Measurements from ENCODE around the gene SERINC4.

DNA sequence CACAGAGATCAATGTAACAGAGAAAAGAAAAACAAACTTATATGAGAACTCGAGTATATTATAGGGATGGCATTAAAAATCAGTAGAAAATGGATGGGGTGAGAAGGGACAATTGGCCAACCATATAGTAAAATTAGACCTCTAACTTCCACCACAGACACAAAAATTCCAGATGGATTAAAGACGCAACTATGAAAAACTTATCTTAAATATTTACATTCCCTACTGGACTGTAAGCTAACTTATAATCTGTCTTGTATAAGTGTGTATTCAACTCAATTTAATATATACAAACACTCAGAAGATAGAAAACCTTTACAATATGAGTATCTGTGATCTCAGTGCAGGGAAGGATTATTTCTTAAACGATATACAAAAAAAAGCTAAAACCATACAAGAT is 21.5 kb upstream of the SERINC4 start:
- TF ChIP-seq, protein P1, sequence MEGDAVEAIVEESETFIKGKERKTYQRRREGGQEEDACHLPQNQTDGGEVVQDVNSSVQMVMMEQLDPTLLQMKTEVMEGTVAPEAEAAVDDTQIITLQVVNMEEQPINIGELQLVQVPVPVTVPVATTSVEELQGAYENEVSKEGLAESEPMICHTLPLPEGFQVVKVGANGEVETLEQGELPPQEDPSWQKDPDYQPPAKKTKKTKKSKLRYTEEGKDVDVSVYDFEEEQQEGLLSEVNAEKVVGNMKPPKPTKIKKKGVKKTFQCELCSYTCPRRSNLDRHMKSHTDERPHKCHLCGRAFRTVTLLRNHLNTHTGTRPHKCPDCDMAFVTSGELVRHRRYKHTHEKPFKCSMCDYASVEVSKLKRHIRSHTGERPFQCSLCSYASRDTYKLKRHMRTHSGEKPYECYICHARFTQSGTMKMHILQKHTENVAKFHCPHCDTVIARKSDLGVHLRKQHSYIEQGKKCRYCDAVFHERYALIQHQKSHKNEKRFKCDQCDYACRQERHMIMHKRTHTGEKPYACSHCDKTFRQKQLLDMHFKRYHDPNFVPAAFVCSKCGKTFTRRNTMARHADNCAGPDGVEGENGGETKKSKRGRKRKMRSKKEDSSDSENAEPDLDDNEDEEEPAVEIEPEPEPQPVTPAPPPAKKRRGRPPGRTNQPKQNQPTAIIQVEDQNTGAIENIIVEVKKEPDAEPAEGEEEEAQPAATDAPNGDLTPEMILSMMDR (IDR thresholded peaks at IDR 0.05; ENCODE audit: insufficient read depth, low read length), result no peak
- TF ChIP-seq POLR2AphosphoS5 (IDR thresholded peaks at IDR 0.05; ENCODE audit: low read depth), result no peak
- TF ChIP-seq REST (IDR thresholded peaks at IDR 0.05; ENCODE audit: insufficient replicate concordance, low read depth), result no peak

Measured in HL-60 (cell line).